Eye (tissue), 1 donor: Measurements from ENCODE around the gene MTR.

Experiments
- DNase-seq: peaks from one replicate; pipeline ENCODE4 v3.0.0-alpha.2; 2015

Gene MTR

DNA sequence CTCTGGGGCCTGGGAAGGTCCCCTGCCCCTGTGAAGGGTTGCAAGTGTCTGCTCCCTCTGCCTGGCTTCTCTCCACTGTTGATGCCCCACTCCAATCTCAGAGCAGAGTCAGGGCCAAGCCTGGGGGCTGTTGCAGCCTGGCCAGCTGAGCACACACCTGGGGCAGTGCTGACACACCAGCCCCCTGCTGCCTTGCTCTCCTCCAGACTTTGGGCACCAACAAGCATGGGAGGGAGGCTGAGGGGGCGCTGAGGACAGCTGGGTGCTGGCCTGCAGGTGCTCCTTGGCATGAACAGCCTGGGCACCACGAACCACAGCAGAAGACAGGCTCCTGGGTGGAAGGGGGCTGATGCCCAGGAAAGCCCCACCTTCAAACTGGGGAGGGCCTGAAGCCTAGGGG, 9.6 kb upstream of the MTR start:
- no peak for DNase-seq

DNA sequence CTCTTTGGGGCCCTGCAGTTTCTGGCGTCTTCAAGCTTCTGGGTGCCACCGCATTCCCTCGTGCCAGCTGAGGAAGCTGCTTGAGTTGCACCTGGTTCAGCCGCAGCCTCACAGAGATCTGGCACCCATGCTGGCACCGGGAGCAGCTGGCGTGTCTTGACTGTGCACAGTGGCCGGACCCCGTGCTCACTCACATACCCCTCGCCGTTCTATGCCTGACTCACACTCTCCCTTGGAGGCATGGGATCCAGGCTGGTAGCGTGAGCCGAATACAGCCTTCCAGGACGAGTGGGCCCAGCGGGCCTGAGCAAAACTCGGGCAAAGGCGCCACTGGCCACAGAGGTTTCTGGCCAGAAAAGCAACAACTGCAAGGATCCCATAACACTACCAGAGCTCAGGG, 8.6 kb upstream of the MTR start:
- no peak for DNase-seq

DNA sequence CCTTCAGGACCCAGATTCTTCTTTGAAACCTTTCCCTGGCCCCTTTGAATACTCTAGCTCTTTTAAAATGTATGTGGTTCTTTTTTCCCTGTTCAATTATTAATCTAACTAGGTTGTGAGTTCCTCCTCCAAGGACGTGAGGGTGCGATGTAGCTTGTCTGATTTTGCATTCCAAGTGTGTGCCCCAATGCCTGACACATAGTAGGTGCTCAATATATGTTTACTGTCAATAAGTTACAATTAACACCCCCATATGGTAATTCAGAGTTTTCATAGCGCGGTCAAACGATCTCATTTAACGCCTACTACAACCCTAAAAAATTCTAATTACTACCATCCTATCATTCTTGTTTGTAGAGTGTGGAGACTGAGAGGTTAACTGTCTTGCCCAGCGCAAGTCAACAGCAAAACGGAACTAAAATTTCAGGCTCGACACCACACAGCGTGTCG, 482 bp upstream of the MTR start:
- DNase-seq = no peak

DNA sequence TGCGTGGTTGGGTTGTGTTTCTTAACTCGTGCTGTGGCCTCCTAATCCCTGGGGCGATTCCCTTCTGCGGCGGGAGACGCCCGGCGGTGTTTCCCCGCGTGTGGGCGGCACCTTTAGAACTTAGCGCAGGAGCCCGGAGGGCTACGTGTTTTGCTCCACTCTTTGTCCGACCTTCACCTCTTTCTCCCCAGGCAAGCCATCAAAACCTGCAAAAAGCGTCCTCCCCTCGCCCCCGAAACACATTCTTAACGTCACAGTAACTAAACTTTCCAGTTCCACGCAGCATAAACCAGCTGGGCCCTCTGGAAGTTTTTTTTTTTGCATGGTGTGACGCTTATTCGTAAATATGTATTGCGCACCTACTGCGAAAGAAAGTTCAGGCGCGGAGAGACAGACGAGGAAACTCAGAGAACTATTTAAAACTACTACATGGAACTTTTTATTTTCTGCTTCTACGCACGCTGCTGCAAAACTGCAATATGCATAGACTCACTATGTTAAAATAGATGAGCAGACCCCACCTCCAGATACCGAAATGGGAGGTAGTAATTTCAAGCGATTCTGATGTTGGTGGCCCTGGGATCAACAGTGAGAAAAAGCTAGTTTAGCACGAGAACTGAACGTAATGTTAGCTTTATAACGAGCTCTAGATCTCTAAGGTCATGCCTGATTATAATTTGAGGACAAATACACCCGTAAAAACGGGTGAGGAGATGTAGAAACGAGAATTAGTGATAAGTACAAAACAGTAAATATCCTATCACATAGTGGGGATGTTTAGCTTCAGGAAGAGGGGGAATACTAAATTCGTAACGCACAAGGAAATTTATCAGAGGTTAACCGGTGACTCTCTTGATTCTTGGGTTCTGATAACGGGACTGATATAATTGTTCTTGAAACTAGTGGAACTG, 920 bp downstream of the MTR start:
- peak; percentile 76 for DNase-seq

DNA sequence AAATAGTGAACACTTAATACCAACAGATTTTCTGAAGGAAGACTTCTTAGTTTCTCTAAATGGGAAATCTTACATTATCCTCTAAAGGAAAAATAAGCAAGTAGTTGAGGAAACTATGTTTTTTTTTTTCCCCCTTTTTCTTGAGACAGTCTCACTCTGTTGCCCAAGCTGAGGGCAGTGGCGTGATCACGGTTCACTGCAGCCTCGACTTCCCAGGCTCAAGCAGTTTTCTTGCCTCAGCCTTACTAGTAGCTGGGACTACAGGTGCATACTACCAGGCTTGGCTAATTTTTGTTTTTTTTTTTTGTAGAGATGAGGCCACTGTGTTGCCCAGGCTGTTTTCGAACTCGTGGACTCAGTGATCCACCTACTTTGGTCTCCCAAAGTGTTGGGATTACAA, 3.9 kb downstream of the MTR start:
- no peak for DNase-seq

DNA sequence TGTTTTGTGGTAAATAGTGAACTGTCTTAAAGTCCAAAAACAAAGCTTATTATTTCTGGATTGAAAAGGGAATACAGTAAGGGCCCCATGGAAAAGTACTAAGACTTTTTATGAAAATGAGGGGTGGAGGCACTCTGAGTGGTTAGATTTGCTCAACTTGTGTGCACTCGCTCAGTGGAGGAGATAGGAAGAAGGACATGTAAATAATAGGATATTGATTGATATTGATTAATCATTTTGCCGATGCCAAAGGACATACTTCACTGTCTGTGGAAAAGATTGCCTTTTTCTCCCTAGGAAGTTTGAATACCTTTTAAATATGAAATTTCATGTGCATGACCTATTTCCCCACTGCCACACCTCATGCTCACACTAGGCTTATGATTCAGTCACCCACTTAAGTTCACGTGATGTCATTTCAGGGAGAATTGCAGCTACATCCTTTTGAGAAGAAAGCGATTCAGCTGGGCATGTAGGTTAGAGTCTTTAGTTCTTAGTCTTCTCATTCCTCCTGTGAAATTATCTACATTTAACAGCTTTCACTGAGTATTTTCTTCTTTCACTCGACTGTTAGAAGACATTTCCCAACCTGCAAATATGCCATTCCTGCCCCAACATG, 5.0 kb downstream of the MTR start:
- DNase-seq = peak; percentile 19

DNA sequence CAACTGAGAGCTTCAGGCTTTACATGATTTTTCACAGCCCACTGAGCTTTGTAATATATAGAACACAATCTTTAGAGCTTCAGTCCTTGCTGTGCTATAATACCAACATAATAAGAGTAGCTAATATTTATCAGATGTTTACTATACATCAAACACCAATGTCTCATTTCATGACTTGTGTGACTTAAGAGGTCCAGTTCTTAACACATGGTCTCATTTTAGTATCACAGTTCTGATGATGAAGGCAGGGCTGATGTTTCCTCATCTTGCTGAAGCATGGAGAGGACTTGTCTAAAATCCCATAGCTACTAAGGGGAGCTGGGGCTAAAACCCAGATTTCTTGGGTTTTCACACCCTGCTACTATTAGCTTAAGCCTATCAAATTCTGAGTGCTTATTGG, 5.5 kb downstream of the MTR start:
- no peak for DNase-seq

DNA sequence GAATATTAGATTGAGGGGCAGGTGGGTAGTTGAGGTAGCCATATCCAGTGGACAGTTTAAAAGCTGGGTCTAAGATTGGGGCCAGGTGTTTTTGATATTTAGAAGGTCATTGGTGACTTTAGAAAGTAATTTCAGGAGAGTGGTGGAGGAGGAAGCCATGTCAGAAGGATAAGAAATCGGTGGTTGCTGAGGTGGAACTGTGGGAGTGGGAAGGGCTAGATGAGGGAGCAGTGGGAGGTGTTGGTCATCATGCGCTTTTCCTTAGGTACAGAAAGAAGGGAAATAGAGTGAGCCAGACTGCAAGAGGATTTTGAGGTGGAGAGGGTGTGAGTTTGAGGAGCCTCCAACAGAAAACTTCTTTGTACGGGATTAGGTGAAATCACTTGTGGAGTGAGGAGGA, 7.2 kb downstream of the MTR start:
- no peak for DNase-seq

DNA sequence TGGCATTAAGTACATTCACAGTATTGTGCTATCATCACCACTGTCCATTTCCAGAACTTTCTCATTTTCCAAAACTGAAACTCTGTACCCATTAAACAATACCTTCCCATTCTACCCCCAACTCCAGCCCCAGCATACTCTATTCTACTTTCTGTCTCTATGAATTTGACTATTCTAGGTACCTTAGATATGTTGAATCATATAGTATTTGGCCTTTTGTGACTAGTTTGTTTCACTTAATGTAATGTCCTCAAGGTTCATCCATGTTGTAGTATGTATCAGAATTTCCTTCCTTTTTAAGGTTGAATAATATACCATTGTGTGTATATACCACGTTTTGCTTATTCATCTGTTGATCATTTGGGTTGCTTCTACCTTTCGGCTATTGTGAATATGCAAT, 11.5 kb downstream of the MTR start:
- no peak for DNase-seq

DNA sequence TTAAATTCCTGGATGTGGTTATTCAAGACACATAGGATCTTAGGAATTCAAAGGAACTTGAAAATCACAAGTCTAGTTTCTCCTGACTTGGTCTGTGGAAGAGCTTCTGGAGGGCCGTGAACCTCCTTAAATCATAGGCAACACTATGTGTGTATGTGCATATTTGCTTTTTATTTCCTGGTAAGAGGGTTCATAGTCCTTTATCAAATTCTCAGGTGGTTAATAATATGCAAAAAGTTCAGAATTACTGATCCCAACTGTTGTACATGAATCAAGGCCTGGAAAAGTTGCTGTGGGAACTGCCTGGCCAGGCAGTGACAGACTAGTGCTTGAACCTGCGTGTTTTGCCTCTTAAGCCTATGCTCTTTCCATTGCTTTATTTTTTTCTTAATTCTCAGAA, 12.9 kb downstream of the MTR start:
- DNase-seq = no peak

DNA sequence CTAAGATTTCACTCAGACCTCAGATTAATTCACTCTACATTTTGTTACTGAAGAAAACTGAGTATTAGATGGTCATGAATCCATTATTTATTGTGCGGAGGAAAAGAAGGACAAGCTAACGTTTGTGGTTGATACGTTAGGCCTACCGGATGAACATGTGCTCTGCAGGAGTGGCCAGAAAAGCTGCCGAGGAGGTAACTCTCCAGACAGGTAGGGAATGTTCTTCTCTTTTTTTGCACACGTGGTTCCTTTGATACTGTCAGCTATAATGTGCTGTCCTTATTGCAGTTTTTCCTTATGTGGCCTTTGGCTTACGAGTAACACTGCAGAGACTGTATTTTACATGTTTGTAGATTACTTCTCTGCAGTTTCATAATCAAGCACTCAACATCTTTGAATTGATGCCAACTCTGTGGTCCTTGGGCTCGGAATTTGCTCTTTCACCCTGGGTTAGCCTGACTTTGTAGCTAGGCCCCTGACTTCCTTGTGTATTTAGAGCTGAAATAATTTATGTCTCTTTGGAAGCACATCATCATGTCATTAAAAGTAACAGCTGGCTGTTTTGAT, 13.6 kb downstream of the MTR start:
- DNase-seq = no peak

DNA sequence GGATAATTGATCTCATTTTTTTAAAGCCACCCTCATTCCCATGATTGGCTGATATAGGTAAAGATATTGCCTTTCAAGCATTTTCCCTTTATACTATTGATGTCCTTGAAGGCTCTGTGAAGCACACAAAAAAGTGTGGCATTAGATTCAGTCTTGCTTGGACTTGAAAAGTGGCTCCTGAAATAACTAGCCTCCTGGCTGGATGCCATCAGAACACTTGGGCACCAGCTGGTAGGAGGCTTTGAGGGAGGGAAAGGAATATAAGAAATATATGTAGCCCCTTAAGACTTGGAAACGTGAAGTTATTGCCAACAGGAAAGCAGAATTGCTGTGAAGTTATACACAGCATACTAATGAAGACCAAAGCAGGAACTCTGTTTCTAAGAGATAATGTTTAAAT, 14.1 kb downstream of the MTR start:
- no peak for DNase-seq

DNA sequence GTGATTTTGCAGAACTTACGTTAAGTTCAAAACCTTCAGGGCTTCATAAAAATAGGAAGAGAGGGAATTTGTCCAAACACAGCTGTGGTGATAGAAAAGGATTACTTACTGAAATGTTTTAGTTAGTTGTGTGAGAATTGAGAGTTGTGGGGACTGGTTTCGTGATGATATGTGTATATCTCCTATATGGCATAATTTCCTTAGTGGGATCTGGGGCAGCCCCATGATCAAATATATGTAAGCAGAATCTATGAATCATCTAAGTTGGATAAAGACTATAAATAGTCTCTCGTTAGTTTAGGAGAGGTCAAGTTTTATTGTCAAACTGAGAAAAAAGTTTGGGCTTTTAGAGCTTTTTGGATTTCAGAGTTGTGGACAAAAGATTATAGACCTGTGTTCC, 14.9 kb downstream of the MTR start:
- no peak for DNase-seq

DNA sequence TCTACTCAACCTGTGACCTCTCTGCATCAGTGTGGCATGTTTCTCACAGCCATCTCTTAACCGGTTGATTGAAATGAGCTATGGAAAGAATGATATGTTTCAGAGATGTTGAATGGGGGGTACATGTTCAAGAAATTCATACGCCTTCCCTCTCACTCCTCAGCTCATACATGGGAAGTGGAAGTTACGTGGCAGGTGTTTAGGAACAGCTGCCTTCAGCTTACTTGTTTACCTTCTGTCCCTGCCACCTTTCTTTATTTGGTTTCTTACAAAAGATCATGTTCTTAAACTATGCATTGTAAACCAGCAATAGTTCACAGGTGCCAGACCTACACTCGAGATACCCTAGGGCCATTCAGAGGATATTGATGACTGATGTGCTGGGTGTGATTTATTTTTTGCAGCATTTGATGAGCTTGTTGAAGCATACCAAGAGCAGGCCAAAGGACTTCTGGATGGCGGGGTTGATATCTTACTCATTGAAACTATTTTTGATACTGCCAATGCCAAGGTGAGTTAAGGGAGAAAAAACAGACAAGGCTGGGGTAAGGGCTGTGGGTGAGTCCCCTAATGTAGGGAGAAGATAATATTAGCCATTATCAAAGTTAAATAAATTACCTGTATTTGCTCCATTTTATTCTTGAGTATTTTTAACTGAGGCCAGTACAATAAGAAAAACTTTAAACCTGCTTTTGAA, 17.4 kb downstream of the MTR start:
- DNase-seq = no peak

DNA sequence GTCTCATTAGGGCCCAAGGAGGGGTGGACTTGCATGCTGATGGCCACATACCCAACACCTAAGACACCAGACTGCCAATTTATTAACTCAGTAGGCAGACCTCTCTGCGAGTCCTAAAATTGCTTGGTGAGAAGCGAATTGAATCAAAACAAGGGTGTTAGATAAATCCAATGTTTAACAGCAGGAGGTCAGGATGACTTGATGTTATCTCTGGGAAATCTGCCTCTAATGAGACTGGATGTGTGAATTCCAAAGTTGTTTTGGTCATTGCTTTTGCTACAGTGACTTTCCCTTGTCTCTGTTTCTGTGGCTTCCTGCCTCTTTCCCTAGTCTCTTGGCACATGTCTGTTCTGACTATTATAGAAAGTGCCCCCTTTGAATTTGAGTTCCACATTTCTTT, 20.8 kb downstream of the MTR start:
- no peak for DNase-seq

DNA sequence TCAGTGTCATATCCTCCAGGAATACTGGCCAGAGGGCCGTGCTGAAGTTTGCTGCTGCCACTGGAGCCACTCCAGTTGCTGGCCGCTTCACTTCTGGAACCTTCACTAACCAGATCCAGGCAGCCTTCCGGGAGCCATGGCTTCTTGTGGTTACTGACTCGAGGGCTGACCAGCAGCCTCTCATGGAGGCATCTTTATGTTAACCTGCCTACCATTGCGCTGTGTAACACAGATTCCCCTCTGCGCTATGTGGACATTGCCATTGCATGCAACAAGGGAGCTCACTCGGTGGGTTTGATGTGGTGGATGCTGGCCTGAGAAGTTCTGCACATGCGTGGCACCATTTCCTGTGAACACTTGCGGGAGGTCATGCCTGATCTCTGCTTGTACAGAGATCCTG, 24.8 kb downstream of the MTR start:
- DNase-seq = no peak

DNA sequence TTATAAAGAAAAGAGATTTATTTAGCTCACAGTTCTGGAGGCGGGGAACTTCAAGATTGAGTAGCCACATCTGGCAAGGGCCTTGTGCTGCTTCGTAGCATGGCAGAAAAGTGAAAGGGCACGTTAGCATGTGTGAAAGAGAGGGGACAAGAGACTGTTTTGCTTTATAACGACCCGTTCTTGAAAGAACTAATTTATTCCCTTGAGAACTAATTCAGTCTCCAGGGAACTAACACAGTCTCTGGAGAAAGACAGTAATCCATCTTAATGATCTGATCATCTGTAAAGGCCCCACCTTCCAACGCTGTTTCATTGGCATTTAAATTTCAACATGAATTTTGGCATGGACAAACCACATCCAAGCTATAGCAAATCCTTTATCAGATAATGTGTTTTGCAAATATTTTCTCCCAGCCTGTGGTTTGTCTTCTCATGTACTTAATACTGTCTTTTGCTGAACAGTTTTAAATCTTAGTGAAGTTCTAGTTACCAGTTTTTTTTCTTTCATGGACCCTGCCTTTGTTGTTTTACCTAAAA, 26.1 kb downstream of the MTR start:
- no peak for DNase-seq

DNA sequence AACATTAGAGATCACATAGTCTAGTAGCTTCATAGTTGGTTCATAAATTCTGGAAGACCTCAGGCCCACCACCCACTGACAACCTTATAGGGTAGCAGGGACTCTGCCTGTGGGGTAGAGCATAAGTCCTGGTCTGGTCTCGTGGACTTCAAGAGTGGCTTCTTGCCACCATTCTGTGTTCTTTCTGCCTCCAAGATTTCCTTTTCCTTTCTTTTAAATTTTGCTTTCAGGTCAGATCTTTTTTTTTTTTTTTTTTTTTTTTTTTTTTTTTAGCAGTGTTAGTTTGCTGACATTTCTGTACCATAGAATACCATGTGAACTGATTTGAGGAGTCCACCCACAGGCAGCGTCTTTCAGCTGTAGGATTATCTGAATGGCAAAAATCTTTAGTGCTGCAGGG, 28.5 kb downstream of the MTR start:
- DNase-seq = no peak

DNA sequence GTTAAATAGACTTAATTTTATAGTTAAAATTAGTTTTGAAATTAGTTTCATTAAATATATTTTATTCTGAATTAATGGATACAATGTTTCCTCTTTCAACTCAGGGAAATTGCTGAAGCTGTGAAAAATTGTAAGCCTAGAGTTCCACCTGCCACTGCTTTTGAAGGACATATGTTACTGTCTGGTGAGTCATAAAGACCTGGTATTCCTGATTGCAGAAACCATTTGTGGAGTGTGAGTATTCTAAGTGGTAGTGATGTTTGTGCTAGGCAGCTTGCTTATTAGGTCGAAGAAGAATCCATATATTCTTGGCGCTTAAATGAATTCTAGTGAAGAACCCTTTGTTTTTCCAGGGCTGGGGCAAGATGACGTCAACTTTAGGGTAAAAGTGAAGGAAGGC, 34.0 kb downstream of the MTR start:
- no peak for DNase-seq

DNA sequence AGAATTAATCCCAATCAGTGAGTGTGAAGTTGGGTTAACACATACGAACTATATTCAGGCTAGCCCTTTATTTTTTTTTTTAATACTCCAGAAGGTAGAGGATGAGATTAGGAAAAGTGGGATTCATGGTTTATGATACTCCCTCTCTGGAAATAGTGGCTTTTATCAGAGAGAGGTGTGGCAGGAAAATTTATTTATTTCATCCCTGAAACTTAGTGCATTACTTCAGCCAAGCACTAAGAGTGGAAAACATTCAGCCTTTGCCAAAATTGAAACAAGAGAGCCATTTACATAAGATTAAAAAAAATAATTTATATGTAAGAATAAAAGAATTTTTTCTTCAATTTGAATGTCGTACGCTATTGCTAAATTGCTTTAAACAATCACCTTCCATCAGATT, 35.0 kb downstream of the MTR start:
- DNase-seq = no peak

DNA sequence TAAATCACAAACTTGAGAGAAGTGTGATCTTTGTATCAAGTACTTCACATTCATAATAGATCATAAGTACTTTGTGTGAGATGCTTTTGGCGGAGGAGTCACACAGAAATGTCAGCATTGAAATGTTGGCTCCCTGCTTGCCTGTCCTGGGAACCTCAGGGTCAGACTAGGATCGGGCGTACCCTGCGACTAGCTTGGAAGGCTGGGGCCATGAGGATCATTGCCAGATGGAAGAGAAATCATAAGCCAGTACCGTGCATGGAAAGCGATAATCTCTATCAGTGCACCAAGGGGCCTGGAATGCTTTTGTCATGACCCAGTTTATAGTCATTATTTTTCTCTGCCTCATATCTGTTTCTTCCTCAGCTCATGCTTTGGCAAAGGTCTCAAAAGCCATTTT, 35.5 kb downstream of the MTR start:
- no peak for DNase-seq

DNA sequence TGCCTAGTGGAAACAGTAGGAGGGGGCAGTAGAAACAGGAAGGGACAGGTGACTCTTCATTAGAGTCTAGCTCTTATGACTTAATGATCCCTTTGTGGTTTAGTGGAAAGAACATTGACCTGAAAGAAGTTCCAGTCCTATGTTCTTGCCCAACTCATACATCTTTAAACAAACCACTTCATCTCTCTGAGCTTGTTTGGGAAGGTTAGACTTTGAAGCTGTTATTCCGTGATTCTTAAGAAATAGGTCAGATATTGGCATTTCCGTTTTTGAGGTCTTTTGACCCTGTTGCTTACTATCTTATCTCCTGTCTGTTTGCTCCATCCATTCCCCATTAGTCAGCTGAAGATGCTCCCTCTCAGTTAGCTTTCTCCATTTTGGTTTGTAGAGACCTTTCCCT, 38.5 kb downstream of the MTR start:
- no peak for DNase-seq

DNA sequence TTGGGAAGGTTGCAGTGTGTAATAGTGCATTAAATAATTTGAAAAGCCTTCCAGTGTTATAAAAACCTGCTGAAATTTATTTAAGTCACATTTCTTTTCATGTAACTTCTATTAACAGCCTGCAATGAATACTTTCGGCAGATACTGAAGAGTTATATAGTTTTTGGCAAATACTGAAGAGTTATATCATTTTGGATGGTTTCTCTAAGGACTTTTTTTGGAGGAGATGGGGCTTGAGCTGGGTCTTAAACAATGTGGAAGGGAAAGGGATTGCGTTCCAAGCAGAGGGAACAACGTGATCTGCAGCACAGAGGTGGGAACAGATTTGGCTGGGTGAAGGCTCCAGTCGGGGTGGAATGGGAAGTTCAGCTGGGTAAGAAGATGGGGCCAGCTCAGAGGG, 39.8 kb downstream of the MTR start:
- DNase-seq = no peak
